IgD-negative memory B cell (primary cell): ENCODE data around the gene PTGES. TPM values are rescaled to one million over a fixed set of nuclear protein-coding genes. Genes with fewer than 3 reads are reported as not detected.
A peak's percentile ranks its signal among the peaks of the same experiment; 100 is the strongest.
"Not testable (repeated sequence)": the region's sequence is repeated elsewhere in the genome, so short reads cannot be mapped to it uniquely, and the experiment has no call there.

Experiments used
- H3K27ac Mint-ChIP-seq, 3 donors: one replicate each; pipeline ENCODE4 v1.8.0; 2020 to 2022; ENCODE audit warnings: mild to moderate bottlenecking in 3 of 3, mixed read lengths in 3 of 3, moderate library complexity in 1 of 3
- H3K27me3 Mint-ChIP-seq: one replicate; pipeline ENCODE4 v1.8.0; 2021; ENCODE audit warnings: mixed read lengths
- H3K36me3 Mint-ChIP-seq: one replicate; pipeline ENCODE4 v1.8.0; 2020; ENCODE audit warnings: mild to moderate bottlenecking, mixed read lengths
- H3K4me1 Mint-ChIP-seq, 3 donors: one replicate each; pipeline ENCODE4 v1.8.0; 2020 to 2022; ENCODE audit warnings: mixed read lengths in 3 of 3, mild to moderate bottlenecking in 1 of 3
- H3K4me3 Mint-ChIP-seq, 4 donors: one replicate each; pipeline ENCODE4 v1.8.0; 2020 to 2022; ENCODE audit warnings: mild to moderate bottlenecking in 4 of 4, mixed read lengths in 4 of 4, moderate library complexity in 3 of 4
- H3K9me3 Mint-ChIP-seq, 3 donors: one replicate each; pipeline ENCODE4 v1.8.0; 2020 to 2021; ENCODE audit warnings: mixed read lengths in 3 of 3, mild to moderate bottlenecking in 1 of 3
- polyA plus RNA-seq: library from polyadenylated mRNA; unstranded; fragments of 300-500 nt; fragmentation: Illumina TruSeq; gene quantifications from one replicate; pipeline ENCODE4 v1.2.3, GENCODE V29; 2021

Gene PTGES, protein sequence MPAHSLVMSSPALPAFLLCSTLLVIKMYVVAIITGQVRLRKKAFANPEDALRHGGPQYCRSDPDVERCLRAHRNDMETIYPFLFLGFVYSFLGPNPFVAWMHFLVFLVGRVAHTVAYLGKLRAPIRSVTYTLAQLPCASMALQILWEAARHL
- polyA plus RNA-seq, result not detected

- Mint-ChIP-seq H3K4me1 (peaks cover 6 to 11% (median 10%) of the 10 kb centered on the region in 3 donors), H3K27me3 (peaks cover 15% of the 10 kb centered on the region), H3K27ac (no peak within 1 kb of the TSS), H3K4me3 (peak within 1 kb of the TSS in 1 of 4 donors; percentile 47), H3K9me3 (no peaks in the 10 kb centered on the region), H3K36me3 (peaks cover 2% of the 10 kb centered on the region)
Observed at GRCh38 chr9:129752900-129753729, at the start of gene PTGES. Gene PTGES, minus strand, starts transcription at chr9:129753042. Its CDS starts 30 bp downstream, at chr9:129753012.

DNA sequence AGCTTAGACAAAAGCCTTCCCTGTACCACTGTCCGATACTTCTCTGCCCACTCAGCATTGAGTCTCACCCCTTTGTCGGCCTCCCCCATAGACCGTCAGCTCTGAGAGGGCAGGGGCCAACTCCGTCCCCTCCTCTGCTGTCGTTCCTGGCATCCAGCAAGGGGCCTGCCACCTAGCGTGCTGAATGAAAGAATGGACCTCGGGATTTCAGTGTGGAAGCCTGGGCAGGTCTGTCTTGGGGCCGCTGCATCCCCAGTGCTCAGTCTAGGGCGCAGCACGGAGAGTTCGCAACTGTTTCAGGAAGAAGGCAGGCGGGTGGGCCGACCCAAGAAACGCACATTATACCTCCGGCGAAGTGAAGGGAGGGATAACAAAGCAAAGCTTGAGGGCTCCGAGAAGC, 48.7 kb upstream of the PTGES start:
- peaks cover 9 to 15% (median 13%) of the 10 kb centered on the region in 3 donors for H3K4me1 Mint-ChIP-seq
- H3K27me3 Mint-ChIP-seq, result no peaks in the 10 kb centered on the region
- no peaks in the 10 kb centered on the region for H3K9me3 Mint-ChIP-seq
- H3K27ac Mint-ChIP-seq, result peak overlapping the region in 2 of 3 donors; percentile 58 to 89
- no peaks in the 10 kb centered on the region for H3K36me3 Mint-ChIP-seq
- H3K4me3 Mint-ChIP-seq, result peak overlapping the region; percentile 60 to 88 (median 76)

DNA sequence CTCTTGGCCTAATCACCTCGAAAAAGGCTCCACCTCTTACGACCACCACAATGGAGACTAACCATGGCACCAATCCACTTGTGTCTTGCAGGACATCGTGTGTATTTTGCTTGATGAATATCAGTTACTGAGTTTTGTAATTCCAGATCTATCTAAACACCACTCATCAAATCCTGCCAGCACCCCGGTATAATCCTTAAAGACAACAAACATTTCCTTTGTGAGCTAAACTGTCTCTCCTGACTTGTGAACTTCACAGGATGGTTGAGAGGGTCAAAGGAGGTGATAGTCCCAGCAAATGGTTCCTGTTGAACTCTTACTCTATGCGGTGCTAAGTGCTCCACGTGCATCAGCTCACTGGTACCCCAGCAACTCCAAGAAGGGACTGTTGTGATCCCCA, 46.1 kb upstream of the PTGES start:
- H3K4me1 Mint-ChIP-seq, result peaks cover 2 to 3% (median 3%) of the 10 kb centered on the region in 3 donors
- H3K9me3 Mint-ChIP-seq, result no peaks in the 10 kb centered on the region
- H3K4me3 Mint-ChIP-seq, result no peak overlapping the region
- no peak overlapping the region for H3K27ac Mint-ChIP-seq
- H3K36me3 Mint-ChIP-seq, result no peaks in the 10 kb centered on the region
- peaks cover 3% of the 10 kb centered on the region for H3K27me3 Mint-ChIP-seq

DNA sequence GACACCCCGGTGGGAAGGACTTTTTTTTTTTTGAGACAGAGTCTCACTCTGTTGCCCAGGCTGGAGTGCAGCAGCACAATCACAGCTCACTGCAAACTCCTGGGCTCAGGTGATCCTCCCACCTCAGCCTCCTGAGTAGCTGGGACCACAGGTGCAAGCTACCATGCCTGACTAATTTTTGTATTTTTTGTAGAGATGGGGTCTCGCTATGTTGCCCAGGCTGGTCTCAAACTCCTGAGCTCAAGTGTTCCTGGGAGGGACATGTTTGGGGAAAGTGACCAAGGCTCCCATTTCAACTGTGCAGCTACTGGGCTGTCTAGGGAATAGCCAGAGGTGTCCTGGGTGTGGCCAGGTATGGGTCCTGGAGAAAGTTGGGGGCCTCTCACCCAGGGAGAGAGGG, 43.2 kb upstream of the PTGES start:
- not testable (repeated sequence) for H3K4me3 Mint-ChIP-seq, H3K36me3 Mint-ChIP-seq, H3K9me3 Mint-ChIP-seq, H3K4me1 Mint-ChIP-seq, H3K27ac Mint-ChIP-seq, H3K27me3 Mint-ChIP-seq

GRCh38 chr9:129794549-129794948, 41.7 kb upstream of the PTGES start:
- Mint-ChIP-seq H3K9me3 (no peaks in the 10 kb centered on the region), H3K4me1 (peaks cover 0 to 4% (median 4%) of the 10 kb centered on the region in 3 donors), H3K27ac (no peak overlapping the region), H3K27me3 (peaks cover 9% of the 10 kb centered on the region), H3K36me3 (no peaks in the 10 kb centered on the region), H3K4me3 (no peak overlapping the region)

GRCh38 chr9:129786481-129786880, 33.6 kb upstream of the PTGES start:
- Mint-ChIP-seq H3K9me3 (no peaks in the 10 kb centered on the region), H3K27ac (no peak overlapping the region), H3K36me3 (no peaks in the 10 kb centered on the region), H3K4me1 (peaks cover 0 to 7% (median 5%) of the 10 kb centered on the region in 3 donors), H3K27me3 (peaks cover 15% of the 10 kb centered on the region), H3K4me3 (no peak overlapping the region)

DNA sequence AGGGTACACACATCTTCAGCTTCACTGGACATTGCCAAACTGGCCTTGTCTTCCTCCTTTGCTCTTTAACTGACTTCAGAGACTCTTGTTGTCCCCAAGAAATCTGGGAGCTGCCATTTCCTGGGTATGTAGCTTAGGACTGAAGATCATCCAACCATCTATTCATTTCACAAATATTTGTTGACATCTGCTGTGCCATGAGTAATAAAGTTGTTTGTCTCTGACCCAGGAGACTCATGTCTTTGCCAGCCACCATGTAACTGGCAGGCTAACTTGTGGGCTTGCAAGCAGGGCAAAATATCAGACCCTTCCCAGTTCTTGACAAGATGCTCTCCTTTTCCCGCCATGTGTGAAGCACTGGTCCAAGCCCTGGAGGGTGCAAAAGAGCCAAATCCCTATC, 33.0 kb upstream of the PTGES start:
- H3K36me3 Mint-ChIP-seq, result no peaks in the 10 kb centered on the region
- H3K4me1 Mint-ChIP-seq, result peaks cover 0 to 7% (median 5%) of the 10 kb centered on the region in 3 donors
- no peak overlapping the region for H3K4me3 Mint-ChIP-seq
- no peak overlapping the region for H3K27ac Mint-ChIP-seq
- peaks cover 13% of the 10 kb centered on the region for H3K27me3 Mint-ChIP-seq
- no peaks in the 10 kb centered on the region for H3K9me3 Mint-ChIP-seq

DNA sequence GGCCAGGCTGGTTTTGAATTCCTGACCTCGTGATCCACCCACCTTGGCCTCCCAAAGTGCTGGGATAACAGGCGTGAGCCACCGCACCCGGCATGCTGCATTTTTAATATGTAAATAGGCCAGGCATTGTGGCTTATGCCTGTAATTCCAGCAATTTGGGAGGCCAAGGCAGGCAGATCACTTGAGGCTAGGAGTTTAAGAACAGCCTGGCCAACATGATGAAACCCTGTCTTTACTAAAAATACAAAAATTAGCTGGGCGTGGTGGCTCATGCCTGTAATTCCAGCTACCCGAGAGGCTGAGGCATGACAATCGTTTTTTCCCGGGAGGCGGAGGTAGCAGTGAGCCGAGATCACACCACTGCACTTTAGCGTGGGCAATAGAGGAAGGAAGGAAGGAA, 32.1 kb upstream of the PTGES start:
- H3K9me3 Mint-ChIP-seq, H3K4me1 Mint-ChIP-seq, H3K27ac Mint-ChIP-seq, H3K4me3 Mint-ChIP-seq, H3K36me3 Mint-ChIP-seq: not testable (repeated sequence)
- H3K27me3 Mint-ChIP-seq, result peaks cover 13% of the 10 kb centered on the region

DNA sequence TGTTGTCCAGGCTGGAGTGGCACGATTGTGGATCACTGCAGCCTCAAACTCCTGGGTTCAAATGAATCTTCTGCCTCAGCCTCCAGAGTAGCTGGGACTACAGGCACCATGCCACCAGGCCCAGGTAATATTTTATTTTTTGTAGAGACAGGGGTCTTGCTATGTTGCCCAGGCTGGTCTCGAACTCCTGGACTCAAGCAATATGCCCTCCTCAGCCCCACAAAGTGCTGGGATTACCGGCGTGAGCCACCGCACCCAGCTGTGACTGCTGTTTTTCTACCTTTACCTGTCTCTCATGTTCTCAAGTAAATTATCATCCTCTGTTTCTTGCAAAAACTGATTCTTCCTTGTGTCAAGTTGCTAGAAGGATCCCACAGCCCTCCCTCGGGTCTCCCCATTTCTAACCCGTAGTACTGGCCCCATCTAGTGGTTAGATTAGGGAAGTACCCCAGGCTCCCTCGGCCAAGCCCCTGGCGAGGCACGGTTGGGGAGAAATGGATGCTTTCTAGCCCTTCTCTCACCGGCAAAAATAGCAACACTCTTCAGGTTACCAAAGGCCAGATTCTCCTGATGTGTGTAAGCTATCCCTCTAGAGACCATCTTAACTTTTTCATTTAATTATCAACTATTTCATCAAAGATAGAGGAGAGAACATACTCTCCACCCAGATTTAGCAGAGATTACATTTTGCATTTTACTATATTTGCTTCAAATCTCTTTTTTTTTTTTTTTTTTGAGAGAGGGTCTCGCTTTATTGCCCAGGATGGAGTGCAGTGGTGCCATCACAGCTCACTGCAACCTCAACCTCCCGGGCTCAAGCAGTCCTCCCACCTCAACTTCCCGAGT, 30.9 kb upstream of the PTGES start:
- H3K27ac Mint-ChIP-seq, result no peak overlapping the region
- no peaks in the 10 kb centered on the region for H3K9me3 Mint-ChIP-seq
- H3K36me3 Mint-ChIP-seq, result no peaks in the 10 kb centered on the region
- H3K4me3 Mint-ChIP-seq, result no peak overlapping the region
- peaks cover 6% of the 10 kb centered on the region for H3K27me3 Mint-ChIP-seq
- H3K4me1 Mint-ChIP-seq, result peaks cover 0 to 3% (median 0%) of the 10 kb centered on the region in 3 donors

- Mint-ChIP-seq H3K27me3 (peaks cover 11% of the 10 kb centered on the region), H3K4me3 (no peak overlapping the region), H3K9me3 (no peaks in the 10 kb centered on the region), H3K4me1 (peaks cover 0 to 3% (median 2%) of the 10 kb centered on the region in 3 donors), H3K36me3 (no peaks in the 10 kb centered on the region), H3K27ac (no peak overlapping the region)
Observed at GRCh38 chr9:129781981-129782380, 29.1 kb upstream of the PTGES start.

GRCh38 chr9:129781131-129781530, 28.3 kb upstream of the PTGES start:
- H3K27ac Mint-ChIP-seq, result no peak overlapping the region
- H3K36me3 Mint-ChIP-seq, result no peaks in the 10 kb centered on the region
- H3K27me3 Mint-ChIP-seq, result peaks cover 18% of the 10 kb centered on the region
- H3K9me3 Mint-ChIP-seq, result no peaks in the 10 kb centered on the region
- H3K4me1 Mint-ChIP-seq, result peaks cover 0 to 3% (median 2%) of the 10 kb centered on the region in 3 donors
- no peak overlapping the region for H3K4me3 Mint-ChIP-seq

GRCh38 chr9:129779560-129780190, 26.8 kb upstream of the PTGES start:
- no peaks in the 10 kb centered on the region for H3K36me3 Mint-ChIP-seq
- H3K4me3 Mint-ChIP-seq, result no peak overlapping the region
- H3K4me1 Mint-ChIP-seq, result peaks cover 0 to 3% (median 2%) of the 10 kb centered on the region in 3 donors
- no peaks in the 10 kb centered on the region for H3K9me3 Mint-ChIP-seq
- H3K27me3 Mint-ChIP-seq, result peaks cover 23% of the 10 kb centered on the region
- H3K27ac Mint-ChIP-seq, result no peak overlapping the region

DNA sequence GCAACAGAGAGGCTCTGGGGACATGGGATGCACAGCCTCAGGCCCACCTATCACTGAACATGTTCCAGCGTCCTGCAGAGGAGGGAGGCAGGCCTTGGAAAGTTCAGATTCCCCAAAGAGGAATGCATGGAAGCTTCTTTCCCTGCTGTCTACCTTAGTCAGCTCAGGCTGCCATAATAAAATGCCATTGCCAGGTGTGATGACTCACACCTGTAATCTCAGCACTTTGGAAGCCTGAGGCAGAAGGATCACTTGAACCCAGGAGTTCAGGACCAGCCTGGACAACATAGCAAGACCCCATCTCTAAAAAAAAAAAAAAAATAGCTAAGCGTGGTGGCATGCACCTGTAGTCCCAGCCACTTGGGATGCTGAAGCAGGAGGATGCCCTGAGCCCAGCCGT, 25.6 kb upstream of the PTGES start:
- no peaks in the 10 kb centered on the region for H3K36me3 Mint-ChIP-seq
- no peak overlapping the region for H3K27ac Mint-ChIP-seq
- H3K27me3 Mint-ChIP-seq, result peaks cover 20% of the 10 kb centered on the region
- H3K4me3 Mint-ChIP-seq, result no peak overlapping the region
- H3K9me3 Mint-ChIP-seq, result no peaks in the 10 kb centered on the region
- H3K4me1 Mint-ChIP-seq, result peaks cover 0 to 2% (median 0%) of the 10 kb centered on the region in 3 donors

DNA sequence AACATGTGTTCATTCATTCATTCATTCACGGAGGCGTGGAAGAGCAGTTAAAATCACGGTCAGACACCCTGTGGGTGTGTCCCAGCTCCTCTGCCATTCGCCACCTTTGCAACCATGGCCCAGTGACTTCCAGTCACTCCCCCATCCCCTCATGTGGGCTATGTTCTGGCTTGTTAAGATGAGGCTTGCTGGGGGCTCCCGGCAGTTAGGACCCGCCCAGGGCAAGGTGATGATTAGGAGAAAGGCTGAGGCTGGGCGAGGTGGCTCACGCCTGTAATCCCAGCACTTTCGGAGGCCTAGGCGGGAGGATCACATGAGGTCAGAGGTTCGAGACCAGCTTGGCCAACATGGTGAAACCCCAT, 24.9 kb upstream of the PTGES start:
- peaks cover 0 to 2% (median 0%) of the 10 kb centered on the region in 3 donors for H3K4me1 Mint-ChIP-seq
- H3K27ac Mint-ChIP-seq, result no peak overlapping the region
- H3K36me3 Mint-ChIP-seq, result no peaks in the 10 kb centered on the region
- peaks cover 22% of the 10 kb centered on the region for H3K27me3 Mint-ChIP-seq
- H3K9me3 Mint-ChIP-seq, result no peaks in the 10 kb centered on the region
- H3K4me3 Mint-ChIP-seq, result no peak overlapping the region
